A673 (cell line): Measurements from ENCODE around the gene RIPOR2. TPM values are rescaled to one million over a fixed set of nuclear protein-coding genes. Genes with fewer than 3 reads are reported as not detected.

ENCODE experiments used
- total RNA-seq: library from RNA; stranded (reverse); gene quantifications from 2 replicates; pipeline ENCODE4 v1.2.3, GENCODE V29; 2021

RIPOR2 gene
- total RNA-seq, 1 experiment from 2014 or later, result 0.17 TPM

Other genes with a start within 250 kb of the RIPOR2 start
- 91.7 and 107 TPM in 2 replicates for gene C6orf62, start 216.8 kb downstream of the RIPOR2 start, total RNA-seq
- 100 and 111 TPM in 2 replicates for gene GMNN, start 161.0 kb downstream of the RIPOR2 start, total RNA-seq
- gene ARMH2, start 137.0 kb downstream of the RIPOR2 start, total RNA-seq, result not detected in 2 replicates